Breast epithelium (tissue), 3 donors: ENCODE measurements around the gene LAMP2.

Experiments used
- POLR2A ChIP-seq: fragments of 450-650 bp; IDR thresholded peaks from one replicate; pipeline ENCODE4 v1.6.1; 2016; ENCODE audit warnings: antibody characterized with exemption, mild to moderate bottlenecking, moderate library complexity
- POLR2AphosphoS5 ChIP-seq, 3 donors: sonication (generic); formaldehyde crosslinking; IDR thresholded peaks; one replicate each; pipeline ENCODE4 v1.6.1; 2017; ENCODE audit warnings: antibody characterized with exemption in 3 of 3
- TF ChIP-seq, protein P1 (sequence below), 3 donors: fragments of 450-650 bp; IDR thresholded peaks; one replicate each; pipeline ENCODE4 v1.5.1; 2016 to 2017; ENCODE audit warnings: antibody characterized with exemption in 3 of 3, mild to moderate bottlenecking in 3 of 3, moderate library complexity in 3 of 3

DNA sequence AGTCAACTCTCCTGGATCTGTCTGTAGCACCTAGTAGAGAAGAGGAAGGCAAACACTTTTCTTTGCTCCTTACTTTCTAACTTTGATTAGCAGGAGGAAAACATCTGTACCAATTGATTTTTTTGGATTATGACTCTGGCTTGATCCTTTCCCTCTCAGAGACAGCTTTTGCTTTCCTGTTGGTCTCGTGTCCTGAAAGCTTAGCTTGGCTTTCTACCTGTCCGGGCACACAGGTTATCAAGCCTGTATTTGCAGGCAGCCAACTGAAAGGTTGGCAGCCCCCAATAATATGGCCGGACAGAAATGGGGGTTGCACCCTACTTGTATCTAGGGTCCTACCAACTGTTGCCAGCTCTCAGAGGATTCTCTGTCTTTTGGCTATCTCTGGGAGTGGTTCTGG is 43.1 kb upstream of the LAMP2 start:
- TF ChIP-seq, protein P1, sequence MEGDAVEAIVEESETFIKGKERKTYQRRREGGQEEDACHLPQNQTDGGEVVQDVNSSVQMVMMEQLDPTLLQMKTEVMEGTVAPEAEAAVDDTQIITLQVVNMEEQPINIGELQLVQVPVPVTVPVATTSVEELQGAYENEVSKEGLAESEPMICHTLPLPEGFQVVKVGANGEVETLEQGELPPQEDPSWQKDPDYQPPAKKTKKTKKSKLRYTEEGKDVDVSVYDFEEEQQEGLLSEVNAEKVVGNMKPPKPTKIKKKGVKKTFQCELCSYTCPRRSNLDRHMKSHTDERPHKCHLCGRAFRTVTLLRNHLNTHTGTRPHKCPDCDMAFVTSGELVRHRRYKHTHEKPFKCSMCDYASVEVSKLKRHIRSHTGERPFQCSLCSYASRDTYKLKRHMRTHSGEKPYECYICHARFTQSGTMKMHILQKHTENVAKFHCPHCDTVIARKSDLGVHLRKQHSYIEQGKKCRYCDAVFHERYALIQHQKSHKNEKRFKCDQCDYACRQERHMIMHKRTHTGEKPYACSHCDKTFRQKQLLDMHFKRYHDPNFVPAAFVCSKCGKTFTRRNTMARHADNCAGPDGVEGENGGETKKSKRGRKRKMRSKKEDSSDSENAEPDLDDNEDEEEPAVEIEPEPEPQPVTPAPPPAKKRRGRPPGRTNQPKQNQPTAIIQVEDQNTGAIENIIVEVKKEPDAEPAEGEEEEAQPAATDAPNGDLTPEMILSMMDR (IDR thresholded peaks at IDR 0.05) = no peak
- TF ChIP-seq POLR2AphosphoS5 (IDR thresholded peaks at IDR 0.05) (no peak), POLR2A (no peak)
